ENCODE measurements around the gene TSSK6. TPM values are rescaled to one million over a fixed set of nuclear protein-coding genes. Genes with fewer than 3 reads are reported as not detected.

TSSK6 gene
- total RNA-seq, 4 donors from 2014 or later = 1.9 to 3.8 (median 3.0) TPM

DNA sequence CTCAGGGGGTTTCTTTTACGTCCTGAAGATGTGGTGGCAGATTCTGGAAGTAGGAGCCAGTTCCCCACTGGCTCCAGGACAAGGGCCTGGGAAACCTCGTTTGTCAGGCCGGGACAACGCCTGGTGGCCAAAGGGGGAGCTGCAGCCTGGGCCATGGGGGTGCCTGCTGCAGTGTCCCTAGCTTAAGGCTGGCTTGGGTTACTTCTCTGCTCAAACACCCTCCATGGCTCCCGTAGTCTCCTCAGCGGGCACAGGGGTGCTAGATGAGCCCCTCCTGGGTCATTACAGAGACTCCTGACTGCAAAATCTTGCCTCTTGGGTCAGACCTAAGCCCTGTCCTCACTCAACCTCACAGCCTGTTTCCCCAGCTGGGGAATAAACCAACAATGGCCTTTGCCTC is 37.5 kb upstream of the TSSK6 start:
- Histone ChIP-seq H3K27ac (no peak overlapping the region), H3K4me3 (no peak overlapping the region), H3K36me3 (no peaks in the 10 kb centered on the region), H3K4me1 (peaks cover 3% of the 10 kb centered on the region), H3K27me3 (peaks cover 25% of the 10 kb centered on the region), H3K9me3 (no peaks in the 10 kb centered on the region)
- DNase-seq (ENCODE audit: low spot score in 2 of 2) = no peak
- 59% methylated on average over 5 of the region's 6 CpGs for WGBS
- no peak for TF ChIP-seq POLR2A (IDR thresholded peaks at IDR 0.05)
- TF ChIP-seq, protein P1, sequence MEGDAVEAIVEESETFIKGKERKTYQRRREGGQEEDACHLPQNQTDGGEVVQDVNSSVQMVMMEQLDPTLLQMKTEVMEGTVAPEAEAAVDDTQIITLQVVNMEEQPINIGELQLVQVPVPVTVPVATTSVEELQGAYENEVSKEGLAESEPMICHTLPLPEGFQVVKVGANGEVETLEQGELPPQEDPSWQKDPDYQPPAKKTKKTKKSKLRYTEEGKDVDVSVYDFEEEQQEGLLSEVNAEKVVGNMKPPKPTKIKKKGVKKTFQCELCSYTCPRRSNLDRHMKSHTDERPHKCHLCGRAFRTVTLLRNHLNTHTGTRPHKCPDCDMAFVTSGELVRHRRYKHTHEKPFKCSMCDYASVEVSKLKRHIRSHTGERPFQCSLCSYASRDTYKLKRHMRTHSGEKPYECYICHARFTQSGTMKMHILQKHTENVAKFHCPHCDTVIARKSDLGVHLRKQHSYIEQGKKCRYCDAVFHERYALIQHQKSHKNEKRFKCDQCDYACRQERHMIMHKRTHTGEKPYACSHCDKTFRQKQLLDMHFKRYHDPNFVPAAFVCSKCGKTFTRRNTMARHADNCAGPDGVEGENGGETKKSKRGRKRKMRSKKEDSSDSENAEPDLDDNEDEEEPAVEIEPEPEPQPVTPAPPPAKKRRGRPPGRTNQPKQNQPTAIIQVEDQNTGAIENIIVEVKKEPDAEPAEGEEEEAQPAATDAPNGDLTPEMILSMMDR (IDR thresholded peaks at IDR 0.05) = peak in 1 of 2 donors; percentile 72

DNA sequence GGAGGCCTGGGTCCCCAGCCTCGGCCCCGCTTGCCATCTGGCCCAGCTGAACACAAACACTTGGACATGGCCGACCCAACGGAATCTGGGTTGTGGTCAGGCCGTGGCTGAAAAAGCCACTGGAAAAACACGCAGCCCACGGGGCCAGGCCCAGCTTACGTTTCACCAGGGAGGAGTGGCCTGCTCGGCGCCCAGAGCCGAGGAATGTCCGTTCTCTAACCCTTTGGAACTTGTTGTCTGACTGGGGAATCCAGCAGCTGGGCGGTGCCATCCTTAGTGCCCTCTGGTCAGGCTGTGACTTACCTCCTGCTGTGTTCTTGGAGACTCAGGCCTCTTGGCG is 36.5 kb upstream of the TSSK6 start:
- H3K4me1 ChIP-seq = peaks cover 5% of the 10 kb centered on the region
- WGBS = 87% methylated on average over 12 of the region's 14 CpGs
- no peaks in the 10 kb centered on the region for H3K36me3 ChIP-seq
- no peak for DNase-seq (ENCODE audit: low spot score in 2 of 2)
- peaks cover 35% of the 10 kb centered on the region for H3K27me3 ChIP-seq
- no peak for TF ChIP-seq EP300 (IDR thresholded peaks at IDR 0.05)
- no peak for TF ChIP-seq POLR2AphosphoS5 (IDR thresholded peaks at IDR 0.05)
- H3K4me3 ChIP-seq = no peak overlapping the region
- no peaks in the 10 kb centered on the region for H3K9me3 ChIP-seq
- no peak overlapping the region for H3K27ac ChIP-seq

DNA sequence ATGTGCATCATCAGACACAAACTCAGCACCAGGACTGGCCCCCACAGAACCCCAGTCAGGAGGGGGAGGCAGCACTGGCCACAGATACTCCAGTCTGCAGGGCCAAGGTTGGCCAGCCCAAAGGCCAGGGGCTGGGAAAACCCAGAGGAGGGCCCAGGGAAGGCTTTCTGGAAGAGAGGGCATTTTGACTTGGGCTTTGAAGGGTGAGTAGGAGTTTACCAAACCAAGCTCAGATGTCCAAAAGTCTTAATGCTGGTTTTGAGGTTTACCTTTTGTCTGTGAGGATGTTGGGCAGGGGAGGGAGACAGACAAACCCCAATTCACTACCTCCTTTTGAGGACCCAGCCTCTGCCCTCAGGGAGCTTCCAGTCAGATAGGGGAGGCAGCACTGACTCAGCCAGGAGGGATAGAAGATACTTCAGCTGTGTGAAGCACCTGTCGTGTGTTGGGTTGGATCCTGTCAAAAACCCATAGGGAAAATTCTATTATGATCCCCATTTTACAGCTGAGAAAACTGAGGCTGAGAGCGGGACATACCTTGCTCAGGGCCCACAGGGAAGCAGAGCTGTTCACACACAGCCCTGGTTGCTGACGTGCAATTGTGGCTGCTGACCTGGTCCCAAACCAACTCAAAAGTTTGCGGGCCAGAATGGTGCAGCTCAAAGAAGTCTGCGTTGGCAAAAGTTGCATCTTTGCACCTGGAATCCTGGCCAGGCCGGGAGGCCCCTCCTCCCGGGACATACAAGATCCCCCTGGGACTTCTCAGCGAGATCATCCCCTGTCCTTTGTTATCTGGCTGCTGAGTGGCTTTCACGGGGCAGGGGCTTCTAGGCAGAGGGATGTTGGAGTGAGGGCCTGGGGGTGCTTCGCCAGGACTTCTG is 35.9 kb upstream of the TSSK6 start:
- H3K27ac ChIP-seq = no peak overlapping the region
- no peaks in the 10 kb centered on the region for H3K9me3 ChIP-seq
- H3K36me3 ChIP-seq = no peaks in the 10 kb centered on the region
- peaks cover 39% of the 10 kb centered on the region for H3K27me3 ChIP-seq
- TF ChIP-seq EP300 (IDR thresholded peaks at IDR 0.05) = no peak
- no peak for TF ChIP-seq POLR2AphosphoS5 (IDR thresholded peaks at IDR 0.05)
- TF ChIP-seq, protein P1 (IDR thresholded peaks at IDR 0.05) = no peak
- TF ChIP-seq POLR2A (IDR thresholded peaks at IDR 0.05) = no peak
- 78% methylated on average over 7 of the region's 10 CpGs for WGBS
- H3K4me3 ChIP-seq = no peak overlapping the region
- H3K4me1 ChIP-seq = peaks cover 10% of the 10 kb centered on the region
- no peak for DNase-seq (ENCODE audit: low spot score in 2 of 2)

DNA sequence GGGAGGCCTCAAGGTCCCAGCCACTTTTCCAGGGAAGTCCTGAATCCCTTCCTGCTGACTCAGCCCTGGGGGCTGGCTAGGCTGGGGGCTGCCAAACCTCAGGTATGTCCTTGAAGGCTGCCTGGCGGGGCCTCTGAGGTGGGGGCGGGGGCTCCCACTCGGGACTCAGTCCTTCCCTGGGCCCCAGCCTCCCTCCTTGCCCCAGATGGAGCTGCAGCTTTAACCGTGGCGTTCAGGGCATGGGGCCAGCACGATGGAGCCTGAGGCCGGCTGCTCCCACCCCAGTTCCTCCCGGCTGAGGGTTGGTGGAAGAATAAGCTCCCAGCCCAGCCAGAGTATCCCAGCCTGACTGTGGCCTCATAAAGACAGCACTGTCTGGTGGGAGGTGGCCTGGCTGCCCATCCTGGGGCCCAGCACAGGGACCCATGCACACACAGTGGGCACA is 35.2 kb upstream of the TSSK6 start:
- Histone ChIP-seq H3K27ac (no peak overlapping the region), H3K4me1 (peaks cover 10% of the 10 kb centered on the region), H3K36me3 (no peaks in the 10 kb centered on the region), H3K4me3 (no peak overlapping the region), H3K9me3 (no peaks in the 10 kb centered on the region), H3K27me3 (peaks cover 39% of the 10 kb centered on the region)
- no peak for DNase-seq (ENCODE audit: low spot score in 2 of 2)
- WGBS = no CpG with 5 or more reads among the region's 8 CpGs
- TF ChIP-seq POLR2A (IDR thresholded peaks at IDR 0.05) (no peak), EP300 (IDR thresholded peaks at IDR 0.05) (no peak), POLR2AphosphoS5 (IDR thresholded peaks at IDR 0.05) (no peak)
- TF ChIP-seq, protein P1 (IDR thresholded peaks at IDR 0.05) = no peak

DNA sequence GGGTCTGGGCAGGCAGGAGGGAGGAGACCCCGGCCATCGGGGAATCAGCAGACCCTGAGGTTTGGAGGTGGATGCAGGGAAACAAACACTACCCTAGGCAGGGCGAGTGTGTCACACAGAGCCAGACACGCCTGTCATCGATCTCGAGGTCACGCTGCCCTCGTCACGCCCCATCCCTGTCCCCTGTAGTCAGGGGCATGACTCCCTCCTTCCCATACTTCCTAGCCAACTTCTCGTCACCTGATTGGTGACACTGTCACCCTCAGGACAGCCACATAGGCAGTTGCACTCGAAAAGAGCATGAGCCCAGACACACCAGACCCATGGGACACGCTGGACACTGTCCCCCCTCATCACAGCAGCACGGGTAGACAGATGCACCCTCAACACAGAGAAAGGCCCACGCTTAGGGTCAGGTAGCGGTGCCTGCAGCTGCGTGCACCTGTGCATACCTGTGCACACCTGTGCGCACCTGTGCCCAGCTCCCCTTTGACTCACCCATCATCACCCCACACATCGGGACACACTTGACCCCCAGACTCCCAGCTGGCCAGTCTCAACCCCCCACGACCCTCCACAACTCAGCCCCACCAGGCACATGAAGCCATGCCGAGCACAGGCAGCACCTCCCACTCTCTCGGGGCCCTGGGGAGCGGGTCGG is 34.6 kb upstream of the TSSK6 start:
- no peaks in the 10 kb centered on the region for H3K36me3 ChIP-seq
- H3K4me3 ChIP-seq = no peak overlapping the region
- H3K9me3 ChIP-seq = no peaks in the 10 kb centered on the region
- H3K4me1 ChIP-seq = peaks cover 10% of the 10 kb centered on the region
- no peak for TF ChIP-seq POLR2AphosphoS5 (IDR thresholded peaks at IDR 0.05)
- TF ChIP-seq, protein P1 (IDR thresholded peaks at IDR 0.05) = no peak
- TF ChIP-seq EP300 (IDR thresholded peaks at IDR 0.05) = no peak
- no peak for TF ChIP-seq POLR2A (IDR thresholded peaks at IDR 0.05)
- peaks cover 39% of the 10 kb centered on the region for H3K27me3 ChIP-seq
- no peak overlapping the region for H3K27ac ChIP-seq
- DNase-seq (ENCODE audit: low spot score in 2 of 2) = no peak
- 49% methylated on average over 17 of the region's 23 CpGs for WGBS
